ENCODE data around the gene DCAF6.

GRCh38 chr1:167929725-167930124 is 6.8 kb upstream of the DCAF6 start:
- TF ChIP-seq CTCF (IDR thresholded peaks at IDR 0.05) (no peak), POLR2A (IDR thresholded peaks at IDR 0.05) (no peak)

Measured in gastroesophageal sphincter (tissue), 3 donors.